IMR-90 (cell line): ENCODE results near the gene KLHL42.

ENCODE experiments used
- CTCF ChIP-seq: conservative IDR thresholded peaks from 2 replicates; pipeline ENCODE4 v1.5.1; 2012; ENCODE audit warnings: mild to moderate bottlenecking, low read depth, low read length, improper control_type of control experiment
- SMC3 ChIP-seq: fragments of 150-350 bp; IDR thresholded peaks from 2 replicates; pipeline ENCODE4 v1.6.1; 2016; ENCODE audit warnings: low read depth, mild to moderate bottlenecking, antibody characterized with exemption, low read length, moderate library complexity

DNA sequence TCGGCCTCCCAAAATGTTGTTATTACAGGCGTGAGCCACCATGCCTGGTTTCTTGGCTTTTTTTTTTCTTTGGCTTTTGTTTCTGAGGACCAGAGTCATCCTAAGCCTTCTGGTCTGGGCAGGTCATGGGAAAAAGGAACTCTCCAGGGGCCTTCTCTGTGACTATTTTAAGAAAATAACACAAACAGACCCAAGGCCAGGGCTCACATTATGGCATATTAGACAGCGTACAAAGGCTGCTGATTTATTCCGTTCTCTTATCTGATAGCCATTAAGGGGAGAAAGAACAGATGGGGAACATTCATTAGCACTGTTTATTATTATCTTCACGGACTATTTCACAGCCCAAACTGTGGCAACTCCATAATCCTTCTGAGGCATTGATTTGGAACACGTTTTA is 28.8 kb downstream of the KLHL42 start:
- TF ChIP-seq SMC3 (no peak), CTCF (no peak)
